Kidney epithelial cell (primary cell): ENCODE data around the gene C11orf65. TPM values are rescaled to one million over a fixed set of nuclear protein-coding genes. Genes with fewer than 3 reads are reported as not detected.

Experiments
- DNase-seq: peaks from one replicate; pipeline ENCODE4 v3.0.0-alpha.2; 2010; ENCODE audit warnings: low read depth
- H3K27me3 ChIP-seq: 2 replicates; pipeline ENCODE4 v1.6.0; 2011; ENCODE audit warnings: low read length; ENCODE audit not compliant: control insufficient read depth, insufficient read depth
- H3K36me3 ChIP-seq: 2 replicates; pipeline ENCODE4 v1.5.1; 2011; ENCODE audit warnings: low read length; ENCODE audit not compliant: control insufficient read depth, insufficient read depth
- H3K4me3 ChIP-seq: 2 replicates; pipeline ENCODE4 v1.5.1; 2011; ENCODE audit warnings: low read depth, mild to moderate bottlenecking, control low read depth, low read length
- CTCF ChIP-seq: IDR thresholded peaks from 2 replicates; pipeline ENCODE4 v1.5.1; 2011; ENCODE audit warnings: mild to moderate bottlenecking, moderate library complexity, low read length, control low read depth, inconsistent platforms; ENCODE audit not compliant: insufficient read depth, poor library complexity, severe bottlenecking
- total RNA-seq: library from RNA; depleted of rRNA; stranded (reverse); fragments of >200 nt; gene quantifications from 2 replicates; pipeline ENCODE4 v1.2.3, GENCODE V29; 2015

Gene C11orf65
- total RNA-seq, 1 donor from 2014 or later, result 0.25 TPM

GRCh38 chr11:108364159-108364558, 103.2 kb downstream of the C11orf65 start:
- no peaks in the 10 kb centered on the region for H3K36me3 ChIP-seq
- no peak for TF ChIP-seq CTCF
- H3K4me3 ChIP-seq, result no peak overlapping the region
- no peaks in the 10 kb centered on the region for H3K27me3 ChIP-seq
- no peak for DNase-seq

GRCh38 chr11:108351468-108351867, 115.9 kb downstream of the C11orf65 start:
- Histone ChIP-seq H3K27me3 (no peaks in the 10 kb centered on the region), H3K4me3 (no peak overlapping the region), H3K36me3 (no peaks in the 10 kb centered on the region)
- DNase-seq, result no peak
- no peak for TF ChIP-seq CTCF

- H3K4me3 ChIP-seq, result no peak overlapping the region
- no peaks in the 10 kb centered on the region for H3K36me3 ChIP-seq
- no peak for DNase-seq
- TF ChIP-seq CTCF, result no peak
- no peaks in the 10 kb centered on the region for H3K27me3 ChIP-seq
These were observed 120.9 kb downstream of the C11orf65 start for GRCh38 chr11:108346451-108346850.

DNA sequence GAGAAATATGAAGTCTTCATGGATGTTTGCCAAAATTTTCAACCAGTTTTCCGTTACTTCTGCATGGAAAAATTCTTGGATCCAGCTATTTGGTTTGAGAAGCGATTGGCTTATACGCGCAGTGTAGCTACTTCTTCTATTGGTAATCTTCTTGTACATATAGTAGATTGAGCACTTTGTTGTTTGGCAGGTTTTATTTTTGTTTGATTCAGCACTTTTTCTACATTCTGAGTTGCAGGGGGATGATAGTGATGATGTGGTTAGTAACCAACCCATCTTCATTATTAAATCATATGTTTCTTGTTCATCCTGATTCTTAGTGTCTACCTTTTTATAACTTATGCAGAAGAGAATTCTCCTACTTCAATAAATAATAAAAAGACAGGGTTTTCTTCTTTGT, 121.6 kb downstream of the C11orf65 start:
- DNase-seq, result no peak
- Histone ChIP-seq H3K27me3 (no peaks in the 10 kb centered on the region), H3K4me3 (no peak overlapping the region), H3K36me3 (no peaks in the 10 kb centered on the region)
- TF ChIP-seq CTCF, result no peak

- H3K36me3 ChIP-seq, result no peaks in the 10 kb centered on the region
- no peaks in the 10 kb centered on the region for H3K27me3 ChIP-seq
- TF ChIP-seq CTCF, result no peak
- H3K4me3 ChIP-seq, result no peak overlapping the region
- no peak for DNase-seq
These were observed 123.6 kb downstream of the C11orf65 start for GRCh38 chr11:108343714-108344113.

GRCh38 chr11:108341654-108342053, 125.7 kb downstream of the C11orf65 start:
- Histone ChIP-seq H3K36me3 (no peaks in the 10 kb centered on the region), H3K27me3 (no peaks in the 10 kb centered on the region), H3K4me3 (no peak overlapping the region)
- no peak for DNase-seq
- TF ChIP-seq CTCF, result no peak
